DND-41 (cell line): ENCODE data around the gene BMS1.
"Not testable (repeated sequence)": the region's sequence is repeated elsewhere in the genome, so short reads cannot be mapped to it uniquely, and the experiment has no call there.

Source experiments
- ATAC-seq: fragments of 200-7000 bp; cut with Tn5 transposase; 3 replicates; pipeline ENCODE4 v1.9.1; 2021; ENCODE audit warnings: low read depth; ENCODE audit not compliant: insufficient read depth
- DNase-seq: peaks from one replicate; pipeline ENCODE4 v3.0.0-alpha.2; 2020
- H2AFZ ChIP-seq: 2 replicates; pipeline ENCODE4 v1.6.0; 2012; ENCODE audit warnings: low read depth, low read length
- H3K27ac ChIP-seq: 2 replicates; pipeline ENCODE4 v1.5.1; 2012; ENCODE audit warnings: low read length, inconsistent platforms
- H3K27me3 ChIP-seq: fragments of 200-600 bp; sonication (generic); 2 replicates; pipeline ENCODE4 v1.6.0; 2012; ENCODE audit warnings: low read length, mild to moderate bottlenecking, inconsistent platforms; ENCODE audit not compliant: insufficient read depth, poor library complexity
- H3K36me3 ChIP-seq: 2 replicates; pipeline ENCODE4 v1.5.1; 2012; ENCODE audit warnings: low read length, inconsistent platforms; ENCODE audit not compliant: insufficient read depth
- H3K4me1 ChIP-seq: 2 replicates; pipeline ENCODE4 v1.5.1; 2012; ENCODE audit warnings: mild to moderate bottlenecking, low read length; ENCODE audit not compliant: insufficient read depth
- H3K4me2 ChIP-seq: 2 replicates; pipeline ENCODE4 v1.6.0; 2012; ENCODE audit warnings: mild to moderate bottlenecking, moderate library complexity, low read length, inconsistent platforms; ENCODE audit not compliant: insufficient read depth
- H3K4me3 ChIP-seq, 2 experiments: fragments of 200-600 bp in 1 of 2; shearing (Covaris generic) in 1 of 2; 2 replicates each; pipeline ENCODE4 v1.5.1; 2012 to 2016; ENCODE audit warnings: inconsistent platforms in 2 of 2, low read length in 2 of 2, mild to moderate bottlenecking in 2 of 2, low read depth in 1 of 2, moderate library complexity in 1 of 2
- H3K79me2 ChIP-seq: 2 replicates; pipeline ENCODE4 v1.6.0; 2012; ENCODE audit warnings: low read length, inconsistent platforms; ENCODE audit not compliant: insufficient read depth
- H3K9ac ChIP-seq: 2 replicates; pipeline ENCODE4 v1.6.0; 2012; ENCODE audit warnings: low read depth, mild to moderate bottlenecking, inconsistent platforms, low read length, moderate library complexity
- H3K9me3 ChIP-seq: 2 replicates; pipeline ENCODE4 v1.5.1; 2012; ENCODE audit warnings: low read length, moderate library complexity, mild to moderate bottlenecking, inconsistent platforms; ENCODE audit not compliant: insufficient read depth, severe bottlenecking
- H4K20me1 ChIP-seq: 2 replicates; pipeline ENCODE4 v1.6.0; 2012; ENCODE audit warnings: low read length; ENCODE audit not compliant: insufficient read depth
- EZH2 ChIP-seq: IDR thresholded peaks from 3 replicates; pipeline ENCODE4 v1.6.1; 2012; ENCODE audit warnings: borderline replicate concordance, low read depth, mild to moderate bottlenecking, moderate library complexity, low read length, inconsistent platforms; ENCODE audit not compliant: severe bottlenecking
- TF ChIP-seq, protein P1 (sequence below): IDR thresholded peaks from 2 replicates; pipeline ENCODE4 v1.5.1; 2012; ENCODE audit warnings: borderline replicate concordance, low read length, moderate library complexity, mild to moderate bottlenecking; ENCODE audit not compliant: poor library complexity, severe bottlenecking; ENCODE audit errors: extremely low read depth

The BMS1 gene

DNA sequence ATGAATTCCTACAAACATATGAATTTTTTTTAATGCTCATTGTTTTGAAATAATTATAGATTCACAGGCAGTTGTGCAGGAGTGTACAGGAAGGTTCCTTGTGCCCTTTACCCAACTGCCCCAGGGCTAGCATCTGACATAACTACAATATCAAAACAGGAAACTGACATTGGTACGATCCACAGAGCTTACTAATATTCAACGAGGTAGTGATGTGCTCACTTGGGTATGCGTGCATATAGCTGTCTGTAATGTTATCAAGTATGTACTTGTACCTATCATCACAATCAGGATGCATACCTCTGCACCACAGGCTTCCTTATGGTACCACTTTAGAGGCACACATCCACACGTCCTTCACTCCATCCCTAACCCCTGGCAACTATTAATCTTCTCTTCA is 68.3 kb downstream of the BMS1 start:
- DNase-seq (no peak), ATAC-seq (no peak)
- Histone ChIP-seq H2AFZ (no peak overlapping the region), H3K27ac (no peak overlapping the region), H3K4me1 (no peaks in the 10 kb centered on the region), H3K4me2 (no peak overlapping the region), H3K4me3 (no peak overlapping the region), H3K9me3 (peaks cover 2% of the 10 kb centered on the region), H4K20me1 (no peaks in the 10 kb centered on the region), H3K79me2 (no peaks in the 10 kb centered on the region), H3K27me3 (no peaks in the 10 kb centered on the region), H3K9ac (no peak overlapping the region), H3K36me3 (no peaks in the 10 kb centered on the region)
- no peak for TF ChIP-seq EZH2
- TF ChIP-seq, protein P1, sequence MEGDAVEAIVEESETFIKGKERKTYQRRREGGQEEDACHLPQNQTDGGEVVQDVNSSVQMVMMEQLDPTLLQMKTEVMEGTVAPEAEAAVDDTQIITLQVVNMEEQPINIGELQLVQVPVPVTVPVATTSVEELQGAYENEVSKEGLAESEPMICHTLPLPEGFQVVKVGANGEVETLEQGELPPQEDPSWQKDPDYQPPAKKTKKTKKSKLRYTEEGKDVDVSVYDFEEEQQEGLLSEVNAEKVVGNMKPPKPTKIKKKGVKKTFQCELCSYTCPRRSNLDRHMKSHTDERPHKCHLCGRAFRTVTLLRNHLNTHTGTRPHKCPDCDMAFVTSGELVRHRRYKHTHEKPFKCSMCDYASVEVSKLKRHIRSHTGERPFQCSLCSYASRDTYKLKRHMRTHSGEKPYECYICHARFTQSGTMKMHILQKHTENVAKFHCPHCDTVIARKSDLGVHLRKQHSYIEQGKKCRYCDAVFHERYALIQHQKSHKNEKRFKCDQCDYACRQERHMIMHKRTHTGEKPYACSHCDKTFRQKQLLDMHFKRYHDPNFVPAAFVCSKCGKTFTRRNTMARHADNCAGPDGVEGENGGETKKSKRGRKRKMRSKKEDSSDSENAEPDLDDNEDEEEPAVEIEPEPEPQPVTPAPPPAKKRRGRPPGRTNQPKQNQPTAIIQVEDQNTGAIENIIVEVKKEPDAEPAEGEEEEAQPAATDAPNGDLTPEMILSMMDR, result no peak

DNA sequence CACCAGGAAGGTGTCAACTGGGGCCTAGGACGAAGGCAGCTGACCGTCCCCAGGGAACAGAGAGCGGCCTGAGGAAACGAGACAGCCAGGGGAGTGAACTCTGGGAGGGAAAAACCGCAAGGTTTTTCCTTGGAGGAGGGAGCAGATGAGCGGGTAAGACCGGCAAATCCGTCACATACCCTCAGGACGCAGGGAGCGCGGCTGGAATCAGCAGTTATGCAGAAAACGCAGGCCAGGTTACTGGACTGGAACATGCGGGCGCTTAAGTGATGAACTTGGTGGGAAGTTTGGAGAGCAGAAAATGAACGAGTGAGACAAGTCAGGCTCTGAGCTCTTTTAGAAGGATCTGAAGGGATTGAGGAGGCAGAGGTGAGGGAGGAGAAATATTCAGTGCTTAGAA is 76.7 kb downstream of the BMS1 start:
- Histone ChIP-seq H4K20me1 (no peaks in the 10 kb centered on the region), H3K4me3 (no peak overlapping the region)
- no peak for ATAC-seq

DNA sequence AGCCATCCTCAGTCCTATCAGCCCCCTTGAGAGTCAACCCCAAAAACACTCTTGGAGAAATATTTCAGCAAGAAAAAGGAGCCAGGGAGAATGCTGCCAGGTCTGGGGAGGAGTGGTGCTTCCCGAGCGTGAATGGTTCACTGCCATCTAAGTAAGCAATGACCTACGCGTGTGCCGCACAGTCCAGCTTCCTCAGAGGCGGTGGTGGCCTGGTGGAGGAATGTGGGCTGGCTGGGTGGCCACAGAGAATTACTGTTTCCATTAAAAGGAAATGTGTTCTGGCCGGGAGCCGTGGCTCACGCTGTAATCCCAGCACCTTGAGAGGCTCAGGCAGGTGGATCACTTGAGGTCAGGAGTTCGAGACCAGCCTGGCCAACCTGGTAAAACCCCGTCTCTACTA is 77.4 kb downstream of the BMS1 start:
- H3K27ac ChIP-seq, ATAC-seq, H4K20me1 ChIP-seq, H3K9me3 ChIP-seq, H3K9ac ChIP-seq, H3K27me3 ChIP-seq, H3K4me1 ChIP-seq, H3K4me3 ChIP-seq, H2AFZ ChIP-seq, H3K4me2 ChIP-seq, DNase-seq, H3K36me3 ChIP-seq, H3K79me2 ChIP-seq: not testable (repeated sequence)

More for the DNA sequence above, 76.7 kb downstream of the BMS1 start:
- Histone ChIP-seq H3K9me3 (no peaks in the 10 kb centered on the region), H3K27ac (no peak overlapping the region), H3K79me2 (no peaks in the 10 kb centered on the region), H3K27me3 (no peaks in the 10 kb centered on the region), H2AFZ (no peak overlapping the region), H3K4me1 (no peaks in the 10 kb centered on the region), H3K9ac (no peak overlapping the region), H3K4me2 (no peak overlapping the region), H3K36me3 (no peaks in the 10 kb centered on the region)
- TF ChIP-seq, protein P1, result no peak
- TF ChIP-seq EZH2, result no peak
- no peak for DNase-seq

DNA sequence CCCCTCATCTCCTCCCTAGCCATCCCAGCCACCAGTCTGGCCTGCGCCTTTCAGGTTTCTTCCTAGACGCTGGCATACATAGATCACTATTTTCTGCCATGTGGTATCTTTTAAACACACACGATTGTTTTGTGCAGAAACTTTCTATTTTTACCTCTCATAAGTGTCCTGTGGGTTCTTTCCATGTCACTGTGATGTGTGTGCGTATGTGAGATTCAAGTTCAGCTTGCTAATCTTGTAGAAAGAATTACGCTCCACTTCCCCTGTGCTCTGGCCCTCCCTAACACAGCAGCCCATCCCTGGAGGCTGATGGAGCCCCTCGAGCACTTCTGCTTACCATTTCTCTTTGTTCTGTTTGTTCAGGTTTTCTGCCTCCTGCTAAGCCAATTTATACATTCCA is 80.2 kb downstream of the BMS1 start:
- not testable (repeated sequence) for H3K9me3 ChIP-seq, H3K27me3 ChIP-seq, H3K4me1 ChIP-seq, H3K9ac ChIP-seq, H3K4me3 ChIP-seq, ATAC-seq, H4K20me1 ChIP-seq, DNase-seq, H3K36me3 ChIP-seq, H3K4me2 ChIP-seq, H3K79me2 ChIP-seq, H3K27ac ChIP-seq, H2AFZ ChIP-seq
